ENCODE measurements around the gene TRIM17.
A peak's percentile ranks its signal among the peaks of the same experiment; 100 is the strongest.

The TRIM17 gene

GRCh38 chr1:228457396-228458176, 40.9 kb upstream of the TRIM17 start:
- no peaks in the 10 kb centered on the region for H3K4me1 ChIP-seq (ENCODE audit: control insufficient read depth, insufficient read depth, low read length)
- peak overlapping the region; percentile 69 for H3K4me3 ChIP-seq (ENCODE audit: low read depth, low read length)
- H3K36me3 ChIP-seq (ENCODE audit: control insufficient read depth, insufficient read depth, low read length) = no peaks in the 10 kb centered on the region
- peak overlapping the region; percentile 61 for H3K27ac ChIP-seq (ENCODE audit: low read depth, low read length)
- H3K9ac ChIP-seq (ENCODE audit: low read length) = peak overlapping the region; percentile 85
- no peaks in the 10 kb centered on the region for H3K27me3 ChIP-seq (ENCODE audit: control insufficient read depth, insufficient read depth, low read length)
- H3K9me3 ChIP-seq (ENCODE audit: control insufficient read depth, insufficient read depth, low read depth, low read length) = no peaks in the 10 kb centered on the region

GRCh38 chr1:228457017-228457395, 40.3 kb upstream of the TRIM17 start:
- Histone ChIP-seq H3K27ac (ENCODE audit: low read depth, low read length) (peak overlapping the region; percentile 61), H3K4me3 (ENCODE audit: low read depth, low read length) (peak overlapping the region; percentile 69), H3K9ac (ENCODE audit: low read length) (peak overlapping the region; percentile 83), H3K9me3 (ENCODE audit: control insufficient read depth, insufficient read depth, low read depth, low read length) (no peaks in the 10 kb centered on the region), H3K4me1 (ENCODE audit: control insufficient read depth, insufficient read depth, low read length) (no peaks in the 10 kb centered on the region), H3K27me3 (ENCODE audit: control insufficient read depth, insufficient read depth, low read length) (no peaks in the 10 kb centered on the region), H3K36me3 (ENCODE audit: control insufficient read depth, insufficient read depth, low read length) (no peaks in the 10 kb centered on the region)

GRCh38 chr1:228456252-228457016, 39.8 kb upstream of the TRIM17 start:
- Histone ChIP-seq H3K36me3 (ENCODE audit: control insufficient read depth, insufficient read depth, low read length) (no peaks in the 10 kb centered on the region), H3K9me3 (ENCODE audit: control insufficient read depth, insufficient read depth, low read depth, low read length) (no peaks in the 10 kb centered on the region), H3K27me3 (ENCODE audit: control insufficient read depth, insufficient read depth, low read length) (no peaks in the 10 kb centered on the region), H3K9ac (ENCODE audit: low read length) (peak overlapping the region; percentile 83), H3K4me3 (ENCODE audit: low read depth, low read length) (peak overlapping the region; percentile 69), H3K4me1 (ENCODE audit: control insufficient read depth, insufficient read depth, low read length) (no peaks in the 10 kb centered on the region), H3K27ac (ENCODE audit: low read depth, low read length) (no peak overlapping the region)

GRCh38 chr1:228455715-228456114, 39.1 kb upstream of the TRIM17 start:
- Histone ChIP-seq H3K27ac (ENCODE audit: low read depth, low read length) (no peak overlapping the region), H3K27me3 (ENCODE audit: control insufficient read depth, insufficient read depth, low read length) (no peaks in the 10 kb centered on the region), H3K4me3 (ENCODE audit: low read depth, low read length) (peak overlapping the region; percentile 69), H3K36me3 (ENCODE audit: control insufficient read depth, insufficient read depth, low read length) (no peaks in the 10 kb centered on the region), H3K9me3 (ENCODE audit: control insufficient read depth, insufficient read depth, low read depth, low read length) (no peaks in the 10 kb centered on the region), H3K9ac (ENCODE audit: low read length) (no peak overlapping the region), H3K4me1 (ENCODE audit: control insufficient read depth, insufficient read depth, low read length) (no peaks in the 10 kb centered on the region)

GRCh38 chr1:228454238-228454637, 37.6 kb upstream of the TRIM17 start:
- no peak overlapping the region for H3K4me3 ChIP-seq (ENCODE audit: low read depth, low read length)
- H3K36me3 ChIP-seq (ENCODE audit: control insufficient read depth, insufficient read depth, low read length) = no peaks in the 10 kb centered on the region

GRCh38 chr1:228453614-228454013, 37.0 kb upstream of the TRIM17 start:
- no peak overlapping the region for H3K4me3 ChIP-seq (ENCODE audit: low read depth, low read length)

More at GRCh38 chr1:228454238-228454637, 37.6 kb upstream of the TRIM17 start:
- Histone ChIP-seq H3K4me1 (ENCODE audit: control insufficient read depth, insufficient read depth, low read length) (no peaks in the 10 kb centered on the region), H3K9ac (ENCODE audit: low read length) (no peak overlapping the region), H3K27ac (ENCODE audit: low read depth, low read length) (no peak overlapping the region), H3K9me3 (ENCODE audit: control insufficient read depth, insufficient read depth, low read depth, low read length) (no peaks in the 10 kb centered on the region), H3K27me3 (ENCODE audit: control insufficient read depth, insufficient read depth, low read length) (no peaks in the 10 kb centered on the region)

GRCh38 chr1:228453022-228453560, 36.4 kb upstream of the TRIM17 start:
- Histone ChIP-seq H3K4me3 (ENCODE audit: low read depth, low read length) (no peak overlapping the region), H3K4me1 (ENCODE audit: control insufficient read depth, insufficient read depth, low read length) (no peaks in the 10 kb centered on the region), H3K27ac (ENCODE audit: low read depth, low read length) (no peak overlapping the region), H3K9me3 (ENCODE audit: control insufficient read depth, insufficient read depth, low read depth, low read length) (no peaks in the 10 kb centered on the region), H3K36me3 (ENCODE audit: control insufficient read depth, insufficient read depth, low read length) (no peaks in the 10 kb centered on the region), H3K9ac (ENCODE audit: low read length) (no peak overlapping the region), H3K27me3 (ENCODE audit: control insufficient read depth, insufficient read depth, low read length) (no peaks in the 10 kb centered on the region)

More at GRCh38 chr1:228453614-228454013, 37.0 kb upstream of the TRIM17 start:
- Histone ChIP-seq H3K27ac (ENCODE audit: low read depth, low read length) (no peak overlapping the region), H3K9ac (ENCODE audit: low read length) (no peak overlapping the region), H3K4me1 (ENCODE audit: control insufficient read depth, insufficient read depth, low read length) (no peaks in the 10 kb centered on the region), H3K9me3 (ENCODE audit: control insufficient read depth, insufficient read depth, low read depth, low read length) (no peaks in the 10 kb centered on the region), H3K36me3 (ENCODE audit: control insufficient read depth, insufficient read depth, low read length) (no peaks in the 10 kb centered on the region), H3K27me3 (ENCODE audit: control insufficient read depth, insufficient read depth, low read length) (no peaks in the 10 kb centered on the region)

GRCh38 chr1:228452194-228453021, 35.7 kb upstream of the TRIM17 start:
- Histone ChIP-seq H3K27ac (ENCODE audit: low read depth, low read length) (no peak overlapping the region), H3K4me3 (ENCODE audit: low read depth, low read length) (no peak overlapping the region), H3K4me1 (ENCODE audit: control insufficient read depth, insufficient read depth, low read length) (no peaks in the 10 kb centered on the region), H3K36me3 (ENCODE audit: control insufficient read depth, insufficient read depth, low read length) (no peaks in the 10 kb centered on the region), H3K9ac (ENCODE audit: low read length) (no peak overlapping the region), H3K9me3 (ENCODE audit: control insufficient read depth, insufficient read depth, low read depth, low read length) (no peaks in the 10 kb centered on the region), H3K27me3 (ENCODE audit: control insufficient read depth, insufficient read depth, low read length) (peaks cover 3% of the 10 kb centered on the region; the same call in 1 of the 2 replicates)

GRCh38 chr1:228450200-228450599, 33.5 kb upstream of the TRIM17 start:
- H3K4me1 ChIP-seq (ENCODE audit: control insufficient read depth, insufficient read depth, low read length) = peaks cover 5% of the 10 kb centered on the region; the same call in 1 of the 2 replicates
- H3K36me3 ChIP-seq (ENCODE audit: control insufficient read depth, insufficient read depth, low read length) = no peaks in the 10 kb centered on the region
- no peak overlapping the region for H3K27ac ChIP-seq (ENCODE audit: low read depth, low read length)
- H3K4me3 ChIP-seq (ENCODE audit: low read depth, low read length) = no peak overlapping the region
- H3K9ac ChIP-seq (ENCODE audit: low read length) = no peak overlapping the region
- H3K27me3 ChIP-seq (ENCODE audit: control insufficient read depth, insufficient read depth, low read length) = peaks cover 22% of the 10 kb centered on the region
- no peaks in the 10 kb centered on the region for H3K9me3 ChIP-seq (ENCODE audit: control insufficient read depth, insufficient read depth, low read depth, low read length)

- no peaks in the 10 kb centered on the region for H3K36me3 ChIP-seq (ENCODE audit: control insufficient read depth, insufficient read depth, low read length)
- no peak overlapping the region for H3K4me3 ChIP-seq (ENCODE audit: low read depth, low read length)
- H3K9me3 ChIP-seq (ENCODE audit: control insufficient read depth, insufficient read depth, low read depth, low read length) = no peaks in the 10 kb centered on the region
- H3K27ac ChIP-seq (ENCODE audit: low read depth, low read length) = no peak overlapping the region
- peaks cover 38% of the 10 kb centered on the region for H3K27me3 ChIP-seq (ENCODE audit: control insufficient read depth, insufficient read depth, low read length)
- H3K9ac ChIP-seq (ENCODE audit: low read length) = no peak overlapping the region
- peaks cover 5% of the 10 kb centered on the region; the same call in 1 of the 2 replicates for H3K4me1 ChIP-seq (ENCODE audit: control insufficient read depth, insufficient read depth, low read length)
Observed at GRCh38 chr1:228448372-228448771, 31.7 kb upstream of the TRIM17 start.

Measured in HUES6 (cell line).